Hematopoietic multipotent progenitor cell treated with erythropoietin and hydrocortisone succinate and interleukin-3 and kit ligand, for 15 days (in vitro differentiated cells): ENCODE measurements around the gene PRKCE.

ENCODE experiments used
- DNase-seq: peaks from one replicate; pipeline ENCODE4 v3.0.0-alpha.2; 2015; ENCODE audit warnings: low spot score

The PRKCE gene

GRCh38 chr2:45964223-45964841, 312.9 kb downstream of the PRKCE start:
- DNase-seq, result no peak

DNA sequence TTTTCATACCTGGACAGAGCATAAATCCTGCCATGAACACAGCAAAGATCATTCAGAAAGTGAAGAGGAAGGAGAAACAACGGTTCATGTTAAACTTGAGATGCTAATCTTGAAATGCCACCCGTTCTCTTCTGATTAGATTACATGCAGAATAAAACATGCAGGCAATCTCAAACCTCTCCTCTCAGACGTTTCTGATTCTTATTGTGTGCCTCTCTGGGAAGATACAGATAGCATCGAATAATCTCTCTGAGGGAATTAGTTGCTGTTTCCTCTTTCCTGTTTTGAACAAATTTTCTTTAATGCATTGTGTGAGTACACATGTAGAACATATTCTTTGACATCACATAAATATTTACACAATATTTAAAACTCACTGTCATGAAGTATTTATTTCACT, 313.4 kb downstream of the PRKCE start:
- no peak for DNase-seq

DNA sequence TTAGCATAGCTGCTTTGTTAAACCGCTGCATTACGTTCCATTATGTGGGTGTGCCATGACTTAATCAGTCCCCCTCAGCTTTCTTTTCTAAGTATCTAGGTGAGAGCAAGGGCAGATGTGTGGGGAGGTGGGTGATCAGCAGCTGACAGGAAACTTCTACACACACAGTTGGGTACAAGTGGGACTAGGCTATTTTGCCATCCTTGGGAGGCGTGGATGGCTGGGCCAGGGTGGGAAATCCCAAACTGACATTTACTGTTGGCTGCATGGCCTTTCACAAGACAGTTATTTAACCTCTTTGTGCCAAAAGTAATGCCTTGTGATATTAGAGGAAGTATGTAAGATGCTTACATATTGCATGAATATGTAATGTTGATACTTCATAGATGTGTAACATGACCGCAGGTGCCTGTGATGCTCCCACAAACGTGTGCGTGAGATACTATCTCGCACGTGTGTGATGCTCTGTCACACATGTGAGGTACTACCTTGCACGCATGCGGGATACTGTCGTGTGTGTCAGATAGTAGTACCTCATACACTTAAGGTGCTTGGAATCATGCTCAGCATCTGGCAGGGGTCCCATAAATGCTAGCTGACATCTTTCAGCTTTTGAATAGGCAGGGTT, 314.5 kb downstream of the PRKCE start:
- DNase-seq, result no peak

DNA sequence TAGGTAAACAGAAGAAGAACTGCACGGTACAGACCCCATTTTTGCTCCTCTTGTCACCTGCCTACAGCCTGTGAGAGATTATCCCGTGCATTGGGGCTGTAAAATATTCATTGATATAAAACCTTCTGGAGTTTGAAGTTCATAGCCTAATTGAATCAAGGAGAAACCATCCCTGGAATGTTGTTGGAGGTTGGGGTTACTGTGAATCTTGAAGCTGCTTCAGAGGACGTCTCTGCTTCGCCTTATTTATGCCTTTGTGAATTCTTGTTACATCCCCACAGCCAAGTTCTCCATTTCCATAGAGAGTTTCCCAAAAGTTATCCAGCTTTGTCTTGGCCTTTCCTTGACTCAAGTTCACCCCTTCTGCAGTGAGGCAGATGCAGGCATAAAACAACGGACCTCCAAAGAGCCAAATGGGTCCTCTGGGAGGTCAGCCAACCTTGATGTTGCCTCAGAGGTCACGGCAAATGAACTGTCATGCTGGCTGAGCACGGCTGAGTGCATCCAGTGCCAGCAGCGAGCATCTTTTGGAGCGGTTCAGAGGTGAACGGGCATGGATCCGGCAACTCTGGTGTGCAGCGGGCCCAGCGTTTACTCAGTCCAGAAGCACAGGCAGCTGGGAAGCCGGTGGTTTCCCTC, 317.6 kb downstream of the PRKCE start:
- no peak for DNase-seq

DNA sequence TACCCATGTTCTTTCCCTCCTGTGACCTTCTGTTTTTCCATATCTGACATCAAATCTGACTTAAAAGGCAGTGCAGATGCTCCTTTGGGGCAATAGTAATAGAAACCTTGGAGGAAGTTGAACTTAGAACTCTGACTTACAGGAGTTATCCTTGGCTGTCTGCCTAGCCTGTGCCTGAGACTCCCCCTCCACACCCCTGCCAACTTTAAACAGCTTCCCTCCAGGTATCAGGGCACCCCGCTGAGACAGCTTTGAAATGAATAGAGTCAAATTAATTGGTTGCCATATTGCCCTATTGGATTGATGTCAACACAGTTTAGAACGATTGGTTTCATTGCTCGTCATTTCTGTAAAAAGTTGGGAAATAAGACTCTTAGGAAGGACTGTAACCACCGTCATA, 322.0 kb downstream of the PRKCE start:
- no peak for DNase-seq

DNA sequence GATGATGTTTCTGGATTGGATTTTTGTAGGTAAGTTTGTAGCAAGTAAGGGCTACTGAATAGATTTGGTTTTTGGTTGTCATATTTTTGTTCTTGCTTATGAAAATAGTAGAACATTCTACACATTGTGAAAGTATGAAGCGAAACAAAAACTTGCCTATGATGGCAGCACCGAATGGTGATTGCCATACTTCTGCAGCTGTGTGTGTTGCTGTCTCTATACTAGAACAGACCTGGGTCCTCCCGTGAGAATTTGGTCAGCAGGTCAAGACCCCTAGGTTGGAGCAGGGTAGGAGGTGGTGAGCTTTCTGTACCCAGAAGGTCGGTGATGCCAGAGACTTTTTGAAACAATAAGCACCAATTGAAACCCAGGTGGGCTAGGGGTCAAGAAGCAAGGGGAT, 322.6 kb downstream of the PRKCE start:
- DNase-seq, result no peak

GRCh38 chr2:45974762-45975408, 323.4 kb downstream of the PRKCE start:
- DNase-seq, result no peak

- no peak for DNase-seq
These were observed 324.5 kb downstream of the PRKCE start for GRCh38 chr2:45975752-45976517.

DNA sequence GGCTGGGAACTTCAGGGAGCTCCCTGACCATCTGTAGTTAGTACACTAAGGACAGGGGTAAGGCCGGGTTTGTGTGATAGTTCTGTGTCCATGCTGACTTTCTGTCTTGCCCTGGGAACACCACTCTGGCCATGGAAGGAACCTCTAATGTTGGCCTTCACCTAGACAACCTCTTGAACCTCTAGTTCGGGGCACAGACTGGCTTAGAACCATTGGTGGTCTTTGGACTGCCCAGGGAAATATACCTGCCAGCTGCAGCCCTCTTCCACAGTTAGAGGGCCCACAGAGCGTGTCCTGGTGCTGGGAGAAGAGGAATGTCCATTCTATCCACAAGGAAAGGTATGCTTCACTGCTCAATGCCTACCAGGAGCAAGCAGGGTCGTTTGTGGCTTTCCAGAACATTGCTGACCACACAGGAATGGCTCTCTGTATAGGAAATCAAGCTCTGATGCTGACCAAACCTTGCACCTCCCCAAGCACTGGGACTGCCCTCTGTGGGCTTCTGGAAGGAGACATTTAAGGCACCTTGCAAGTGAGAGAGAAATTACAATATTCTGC, 326.9 kb downstream of the PRKCE start:
- no peak for DNase-seq

GRCh38 chr2:45979065-45979464, 327.6 kb downstream of the PRKCE start:
- no peak for DNase-seq

DNA sequence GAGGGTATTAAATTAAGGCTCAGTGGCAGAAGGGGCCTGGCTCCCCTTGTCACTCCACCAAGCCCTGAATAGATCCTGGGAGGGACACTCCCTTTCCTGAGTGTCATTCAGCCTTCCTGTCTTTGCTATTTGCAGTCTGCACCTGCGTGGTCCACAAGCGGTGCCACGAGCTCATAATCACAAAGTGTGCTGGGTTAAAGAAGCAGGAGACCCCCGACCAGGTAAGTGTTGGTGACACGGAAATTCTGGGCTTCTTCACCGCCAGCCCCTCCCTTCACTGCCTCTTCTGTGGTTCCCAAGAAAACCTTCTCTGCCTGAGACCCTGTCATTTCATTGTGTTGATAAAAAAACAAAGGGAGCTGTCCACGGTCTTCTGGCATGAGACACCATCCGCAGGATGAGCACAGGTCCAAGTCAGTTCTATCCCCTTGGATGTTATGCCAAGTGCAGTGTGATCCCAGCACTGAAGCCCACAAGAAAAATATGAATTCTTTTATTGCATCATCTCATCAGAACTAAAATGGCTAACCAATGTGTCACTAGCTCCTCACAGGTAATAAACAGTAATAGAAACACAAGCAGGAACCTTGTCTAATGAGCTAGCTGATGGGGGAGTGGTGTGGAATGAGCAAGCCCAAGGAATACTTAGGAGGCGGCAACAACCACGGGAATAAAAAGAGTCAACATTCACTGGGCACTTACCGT, 328.8 kb downstream of the PRKCE start:
- DNase-seq, result no peak

- no peak for DNase-seq
These were observed 330.0 kb downstream of the PRKCE start for GRCh38 chr2:45981384-45981930.

- DNase-seq, result no peak
These were observed 330.6 kb downstream of the PRKCE start for GRCh38 chr2:45982096-45982495.

GRCh38 chr2:45983213-45983612, 331.7 kb downstream of the PRKCE start:
- DNase-seq, result no peak

- no peak for DNase-seq
These were observed 332.9 kb downstream of the PRKCE start for GRCh38 chr2:45984366-45984765.

GRCh38 chr2:45984896-45985473, 333.5 kb downstream of the PRKCE start:
- DNase-seq, result no peak

- DNase-seq, result no peak
These were observed 335.0 kb downstream of the PRKCE start for GRCh38 chr2:45986509-45986908.

- DNase-seq, result no peak
These were observed 336.4 kb downstream of the PRKCE start for GRCh38 chr2:45987856-45988255.

GRCh38 chr2:45988879-45989278, 337.4 kb downstream of the PRKCE start:
- no peak for DNase-seq

- DNase-seq, result no peak
These were observed 338.7 kb downstream of the PRKCE start for GRCh38 chr2:45990131-45990530.
